HG03025 (cell line): ENCODE measurements around the gene MAP3K20.
A peak's percentile ranks its signal among the peaks of the same experiment; 100 is the strongest.
"Not testable (repeated sequence)": the region's sequence is repeated elsewhere in the genome, so short reads cannot be mapped to it uniquely, and the experiment has no call there.

Experiments
- ATAC-seq: cut with Tn5 transposase; IDR thresholded peaks from one replicate; pipeline ENCODE4 v1.9.1; 2021; ENCODE audit warnings: mild to moderate bottlenecking, moderate library complexity; ENCODE audit not compliant: unreplicated experiment, low FRiP score

Gene MAP3K20

DNA sequence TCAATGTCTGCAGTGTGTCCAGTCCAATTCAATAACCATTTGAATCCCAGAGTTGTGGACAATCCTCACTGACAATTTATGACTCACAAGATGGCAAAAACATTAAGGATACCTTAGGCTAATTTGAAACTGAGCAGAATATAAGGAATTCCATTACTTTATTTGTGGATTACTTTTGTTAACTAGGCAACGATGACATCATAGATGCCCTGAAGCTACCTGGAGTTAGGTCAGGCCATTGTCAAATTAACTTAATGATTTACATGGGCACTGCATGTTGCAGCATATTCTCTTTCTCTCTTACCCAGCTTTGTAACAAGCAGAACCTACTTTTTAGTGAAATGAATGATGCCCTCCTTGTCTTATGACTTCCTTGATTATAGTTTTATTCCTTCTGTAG is 179.0 kb downstream of the MAP3K20 start:
- no peak for ATAC-seq

DNA sequence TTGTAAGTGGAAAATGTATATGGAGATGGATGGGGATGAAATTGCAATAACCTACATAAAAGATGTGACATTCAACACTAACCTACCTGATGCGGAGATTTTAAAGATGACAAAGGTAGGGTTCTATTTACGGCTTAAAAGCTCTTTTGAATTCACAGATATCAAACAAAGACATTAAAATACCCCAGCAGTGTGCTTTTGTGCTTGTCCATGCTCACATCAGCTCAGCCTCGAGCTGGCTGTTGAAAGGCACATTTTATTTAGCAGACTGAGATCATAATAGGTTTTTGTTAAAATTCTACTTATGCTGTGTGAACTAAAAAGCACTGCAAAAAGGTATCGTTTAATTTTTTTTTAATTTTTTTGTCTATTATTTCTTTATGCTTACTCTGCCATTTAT is 183.1 kb downstream of the MAP3K20 start:
- no peak for ATAC-seq

DNA sequence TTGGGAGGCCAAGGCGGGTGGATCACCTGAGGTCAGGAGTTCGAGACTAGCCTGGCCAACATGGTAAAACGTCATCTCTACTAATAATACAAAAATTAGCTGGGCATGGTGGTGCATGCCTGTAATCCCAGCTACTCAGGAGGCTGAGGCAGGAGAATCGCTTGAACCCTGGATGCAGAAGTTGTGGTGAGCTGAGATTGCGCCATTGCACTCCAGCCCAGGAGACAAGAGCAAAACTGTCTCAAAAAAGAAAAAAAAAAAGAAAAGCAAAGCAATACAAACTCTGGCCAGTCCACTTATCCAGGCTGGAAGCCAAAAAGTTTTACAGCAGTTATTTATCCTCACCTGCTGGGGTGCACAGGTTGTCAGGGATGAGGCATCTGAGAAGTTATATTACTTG is 186.7 kb downstream of the MAP3K20 start:
- not testable (repeated sequence) for ATAC-seq

DNA sequence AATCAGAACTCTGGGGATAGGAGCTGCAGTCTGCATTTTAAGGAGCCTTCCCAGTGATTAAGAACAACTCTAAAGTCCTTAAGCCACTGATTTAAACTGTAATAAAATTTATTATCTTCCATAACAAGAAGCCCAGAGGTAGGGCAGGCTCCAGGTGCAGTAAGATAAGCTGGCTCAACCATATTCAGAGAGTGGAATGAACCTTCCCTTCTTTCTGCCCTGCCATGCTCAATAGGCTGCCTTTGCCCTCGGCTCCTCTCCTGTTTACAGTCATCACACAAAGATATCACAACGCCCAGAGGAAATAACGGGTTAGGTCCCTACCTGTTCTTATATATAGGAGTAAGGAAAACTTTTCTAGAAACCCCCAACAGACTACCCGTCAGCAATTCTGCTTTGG is 188.5 kb downstream of the MAP3K20 start:
- no peak for ATAC-seq

DNA sequence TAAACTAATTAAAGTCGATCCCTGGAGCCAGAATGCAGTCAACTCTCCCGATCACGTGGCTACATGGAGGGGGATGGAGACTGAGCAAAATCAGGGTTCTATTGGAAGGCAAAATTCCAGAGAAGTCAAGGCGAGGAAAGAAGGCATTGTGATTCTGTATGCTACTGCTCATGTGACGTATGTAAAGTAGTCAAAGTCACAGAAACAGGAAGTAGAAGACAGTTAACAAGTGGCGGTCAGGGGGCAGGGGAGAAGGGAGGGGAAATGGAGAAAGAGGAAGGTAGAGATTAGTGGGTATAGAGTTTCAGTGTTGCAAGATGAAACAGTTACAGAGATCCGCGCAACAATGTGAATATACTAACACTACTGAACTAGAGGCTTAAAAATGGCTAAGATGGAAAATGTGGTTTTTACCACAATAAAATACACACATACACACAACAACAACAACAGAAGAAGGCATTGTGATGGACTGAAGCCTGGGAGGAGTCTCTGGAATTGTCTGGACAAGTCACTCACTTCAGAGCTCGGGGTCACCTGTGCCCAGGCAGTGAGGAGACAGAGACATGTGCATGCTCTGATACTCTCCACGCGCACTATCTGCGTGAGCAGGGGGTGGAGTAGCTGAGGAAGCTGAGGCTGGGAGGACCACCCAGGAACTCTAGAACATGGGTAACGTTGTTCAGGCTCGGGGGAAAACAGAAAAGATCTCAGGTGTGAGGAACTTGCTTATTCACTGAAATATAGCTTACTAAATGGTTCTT is 189.1 kb downstream of the MAP3K20 start:
- ATAC-seq = peak; percentile 98

DNA sequence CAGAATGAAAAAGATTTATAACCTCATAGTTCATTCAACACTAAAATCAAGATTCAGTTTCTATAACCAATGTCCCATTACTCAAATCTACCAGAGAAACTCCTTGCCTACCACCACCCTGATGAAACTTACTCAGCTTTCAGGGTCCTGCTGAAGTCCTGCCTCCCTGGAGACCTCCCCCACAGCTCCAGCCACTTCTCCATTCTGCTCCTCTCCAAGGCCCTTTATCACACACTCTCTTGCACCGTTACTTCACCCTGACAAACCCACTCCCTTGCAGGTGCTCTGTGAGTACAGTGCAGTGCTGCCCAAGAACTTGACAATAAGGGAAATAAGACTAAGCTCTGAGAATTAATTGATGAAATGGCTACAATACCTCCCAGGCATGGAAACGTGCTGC is 195.5 kb downstream of the MAP3K20 start:
- ATAC-seq = no peak

DNA sequence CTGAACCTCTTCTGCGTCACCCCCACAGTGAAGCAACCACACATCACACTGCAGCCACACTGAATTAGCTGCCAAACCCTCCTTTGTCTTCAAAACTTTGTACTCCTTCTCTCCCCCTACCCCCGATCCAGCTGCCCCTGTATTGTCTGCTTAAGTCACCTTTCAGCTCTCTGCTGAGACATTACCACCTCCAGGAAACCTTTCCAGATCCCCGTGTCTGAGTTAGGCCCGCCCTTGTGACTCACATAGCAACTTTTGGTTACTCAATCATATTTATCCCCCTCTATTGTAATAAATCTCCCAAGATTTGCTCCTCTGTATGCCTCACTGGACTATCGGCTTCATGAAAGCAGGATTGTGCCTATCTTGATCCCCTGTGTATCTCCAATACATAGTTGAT is 196.2 kb downstream of the MAP3K20 start:
- ATAC-seq = no peak

DNA sequence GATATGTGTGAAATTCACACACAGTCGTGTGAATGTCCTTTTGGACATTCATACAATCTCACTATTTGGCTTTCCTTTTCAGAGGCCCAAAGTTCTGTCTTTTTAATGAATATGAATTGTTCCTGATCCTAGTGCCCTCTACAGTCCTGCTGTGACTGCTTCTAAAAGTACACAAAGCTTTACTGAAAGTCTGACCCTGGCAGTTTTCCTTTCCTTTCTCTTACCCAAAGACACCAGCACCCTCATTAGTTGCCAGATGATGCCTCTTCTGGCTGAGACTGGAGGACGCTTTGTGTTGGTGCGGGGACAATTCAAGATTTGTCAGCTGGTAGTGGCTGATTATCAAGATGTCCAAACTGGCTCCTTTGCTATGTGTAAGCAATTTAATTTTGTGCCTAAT is 197.2 kb downstream of the MAP3K20 start:
- no peak for ATAC-seq

DNA sequence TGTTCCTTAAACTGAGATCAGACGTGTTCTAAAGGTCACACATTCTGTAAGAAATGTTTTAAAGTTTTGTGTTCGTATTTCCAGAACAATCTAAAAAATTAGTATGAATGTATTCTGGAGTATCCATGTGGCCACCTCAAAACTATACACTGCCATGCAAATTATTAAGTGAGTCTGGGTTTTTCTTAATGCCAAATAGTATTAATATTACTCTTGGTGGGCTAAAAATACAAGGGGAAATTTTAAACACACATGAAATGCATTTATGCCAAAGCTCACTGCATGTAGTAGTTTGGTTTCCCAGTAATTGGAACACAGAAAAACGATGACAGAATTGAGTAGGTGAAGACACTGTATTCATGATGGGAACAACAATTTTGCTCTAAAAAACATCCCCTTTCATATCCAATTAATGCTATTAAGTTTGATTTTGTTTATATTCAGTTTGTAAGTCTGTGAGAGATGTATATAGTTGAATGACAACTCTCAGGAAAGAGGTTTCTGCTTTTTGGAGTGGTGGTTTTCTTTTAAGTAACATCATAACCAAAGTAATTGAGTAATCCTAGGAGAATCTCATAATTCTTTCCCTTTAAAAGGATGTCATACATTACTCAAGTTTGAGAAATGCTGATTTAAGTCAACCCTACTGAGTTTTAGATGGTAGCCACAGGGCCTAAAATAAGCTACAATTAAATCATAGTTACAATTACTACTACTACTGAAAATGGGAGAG is 203.3 kb downstream of the MAP3K20 start:
- no peak for ATAC-seq

DNA sequence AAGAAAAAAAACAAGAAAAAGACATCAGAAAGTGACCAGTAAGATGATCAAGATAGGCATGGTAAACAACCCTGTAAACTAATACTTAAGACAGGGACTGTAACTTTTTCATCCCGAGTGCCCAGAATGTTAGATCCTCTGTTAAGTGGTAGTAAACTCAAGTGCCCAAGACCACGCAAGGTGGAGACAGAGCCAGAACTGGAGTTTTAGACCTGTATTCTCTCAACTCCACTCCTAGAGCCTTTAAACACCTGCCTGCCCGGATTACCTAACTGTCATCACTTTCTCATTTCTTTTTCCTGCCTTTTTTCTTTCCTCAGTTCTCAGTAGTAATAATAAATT is 203.9 kb downstream of the MAP3K20 start:
- no peak for ATAC-seq

DNA sequence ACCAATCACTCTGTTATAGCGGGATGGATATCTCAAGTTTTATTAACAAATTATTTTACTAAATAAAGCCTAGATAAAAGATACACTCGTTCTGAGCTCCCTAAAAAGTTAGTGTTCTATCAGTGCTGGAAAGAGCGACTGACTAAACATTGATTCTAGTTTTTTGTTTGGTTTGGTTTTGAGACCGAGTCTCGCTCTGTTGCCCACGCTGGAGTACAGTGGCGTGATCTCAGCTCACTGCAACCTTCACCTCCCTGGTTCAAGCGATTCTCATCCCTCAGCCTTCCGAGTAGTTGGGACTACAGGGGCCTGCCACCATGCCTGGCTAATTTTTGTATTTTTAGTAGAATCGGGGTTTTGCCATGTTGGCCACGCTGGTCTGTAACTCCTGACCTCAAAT is 205.2 kb downstream of the MAP3K20 start:
- ATAC-seq = no peak

DNA sequence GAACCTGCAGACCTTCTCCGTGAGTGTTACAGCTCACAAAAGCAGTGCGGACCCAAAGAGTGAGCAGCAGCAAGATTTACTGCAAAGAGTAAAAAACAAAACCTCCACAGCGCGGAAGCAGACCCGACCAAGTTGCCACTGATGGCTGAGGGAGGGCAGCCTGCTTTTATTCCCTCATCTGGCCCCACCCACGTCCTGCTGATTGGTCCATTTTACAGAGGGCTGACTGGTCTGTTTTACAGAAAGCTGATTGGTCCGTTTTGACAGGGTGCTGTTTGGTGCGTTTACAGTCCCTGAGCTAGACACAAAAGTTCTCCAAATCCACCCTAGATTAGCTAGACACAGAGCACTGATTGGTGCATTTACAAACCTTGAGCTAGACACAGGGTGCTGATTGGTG is 206.3 kb downstream of the MAP3K20 start:
- not testable (repeated sequence) for ATAC-seq

DNA sequence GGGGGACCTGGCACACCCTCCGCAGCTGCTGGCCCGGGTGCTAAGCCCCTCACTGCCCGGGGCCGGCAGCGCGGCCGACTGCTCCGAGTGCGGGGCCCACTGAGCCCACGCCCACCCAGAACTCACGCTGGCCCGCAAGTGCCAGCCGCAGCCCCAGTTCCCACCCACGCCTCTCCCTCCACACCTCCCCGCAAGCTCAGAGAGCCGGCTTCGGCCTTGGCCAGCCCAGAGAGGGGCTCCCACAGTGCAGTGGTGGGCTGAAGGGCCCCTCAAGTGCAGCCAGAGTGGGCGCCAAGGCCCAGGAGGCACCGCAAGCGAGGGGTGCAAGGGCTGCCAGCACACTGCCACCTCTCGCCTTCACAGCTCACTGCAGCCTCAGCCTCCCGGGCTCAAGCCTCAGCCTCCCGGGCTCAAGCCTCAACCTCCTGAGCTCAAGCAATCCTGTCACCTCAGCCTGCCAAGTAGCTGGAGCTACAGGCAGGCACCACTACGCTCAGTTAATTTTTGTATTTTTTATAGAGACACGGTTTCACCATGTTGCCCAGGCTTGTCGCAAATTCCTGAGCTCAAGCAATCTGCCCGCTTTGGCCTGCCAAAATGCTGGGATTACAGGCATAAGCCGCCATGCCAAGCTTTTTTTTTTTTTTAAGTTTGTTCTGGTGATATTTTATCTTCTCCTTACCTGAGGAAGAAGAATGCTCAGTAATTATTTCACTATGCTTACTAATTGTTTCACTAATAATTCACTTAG is 207.3 kb downstream of the MAP3K20 start:
- no peak for ATAC-seq

DNA sequence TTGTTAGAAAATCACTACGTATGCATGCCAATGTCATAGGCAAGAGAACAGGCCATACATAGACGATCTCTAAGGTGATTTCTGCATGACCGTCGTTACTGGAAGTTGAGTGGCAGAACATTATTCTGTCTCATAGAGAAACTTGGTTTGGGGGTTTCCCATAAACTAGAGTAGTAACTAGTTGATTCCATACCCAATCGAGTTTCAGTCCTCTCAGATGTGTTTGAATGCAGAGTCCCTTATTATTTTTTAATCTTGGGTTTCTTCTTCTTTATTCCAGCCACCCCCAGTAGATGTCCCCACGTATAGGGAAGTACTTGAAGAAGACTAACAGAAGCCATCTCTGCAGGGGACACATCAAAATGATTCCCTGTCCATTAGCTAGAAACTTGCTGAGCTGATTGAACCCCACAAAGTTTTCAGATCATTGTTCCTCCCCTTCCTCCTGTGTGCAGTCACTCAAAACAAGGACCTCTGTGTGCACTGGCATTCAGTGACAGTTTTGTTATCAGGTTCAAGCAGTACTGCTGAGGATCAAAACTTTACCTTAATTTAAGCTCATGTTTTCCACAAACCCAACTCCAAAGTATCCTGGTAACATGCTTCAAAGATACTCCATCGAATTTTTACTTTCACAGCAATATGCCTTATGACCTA is 210.6 kb downstream of the MAP3K20 start:
- no peak for ATAC-seq

DNA sequence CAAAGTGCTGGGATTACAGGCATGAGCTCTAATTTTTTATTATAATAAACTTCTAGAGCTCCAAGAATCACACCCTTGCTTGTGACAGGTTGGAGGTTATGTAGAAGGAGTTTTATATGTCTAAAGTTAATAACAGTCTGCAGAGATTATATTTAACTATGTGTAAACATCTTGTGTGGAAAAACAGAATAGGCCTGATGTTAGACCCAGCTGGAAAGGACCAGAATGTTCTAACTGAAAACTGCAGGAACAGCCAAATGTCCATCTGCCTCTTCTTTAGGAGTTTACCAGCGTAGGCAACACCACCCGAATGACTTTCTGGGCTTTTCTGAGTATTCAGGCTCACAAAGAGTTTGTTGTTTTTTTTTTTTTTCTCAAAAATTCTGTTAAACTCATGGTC is 211.9 kb downstream of the MAP3K20 start:
- ATAC-seq = no peak

DNA sequence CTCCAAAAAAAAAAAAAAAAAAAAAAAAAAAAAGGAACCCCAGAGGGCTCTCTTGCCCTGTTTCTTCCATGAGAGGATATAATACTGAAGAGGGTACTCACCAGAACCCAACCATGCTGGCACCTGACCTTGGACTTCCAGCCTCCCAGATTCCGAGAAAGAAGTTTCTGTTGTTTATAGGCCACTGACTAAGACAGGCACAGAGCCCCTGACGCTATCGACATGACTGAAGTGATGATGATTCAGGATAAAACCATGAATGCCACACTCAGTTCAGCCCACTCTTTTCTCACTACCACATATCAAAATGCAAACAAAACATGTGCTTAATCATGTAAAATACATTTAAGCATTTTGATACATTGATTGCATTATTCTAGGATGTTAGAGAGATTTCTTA is 212.9 kb downstream of the MAP3K20 start:
- no peak for ATAC-seq

DNA sequence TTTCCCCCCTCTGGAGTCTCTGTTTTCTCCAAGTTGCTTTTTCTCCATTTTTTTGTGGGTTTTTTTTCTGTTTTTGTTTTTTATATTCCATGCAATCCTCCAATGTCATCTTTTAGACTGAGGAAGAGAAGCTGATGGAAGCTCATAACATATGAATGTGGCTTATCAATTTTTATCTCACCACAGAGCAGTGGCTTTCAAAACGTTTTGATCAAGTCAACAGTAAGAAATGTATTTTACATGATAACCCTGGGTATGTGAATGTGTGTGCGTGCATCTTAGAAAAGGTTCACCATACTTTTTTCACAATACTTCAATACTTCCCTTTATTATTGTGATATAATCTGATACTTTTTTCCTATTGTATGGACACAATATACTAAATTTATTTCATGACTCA is 214.4 kb downstream of the MAP3K20 start:
- no peak for ATAC-seq

DNA sequence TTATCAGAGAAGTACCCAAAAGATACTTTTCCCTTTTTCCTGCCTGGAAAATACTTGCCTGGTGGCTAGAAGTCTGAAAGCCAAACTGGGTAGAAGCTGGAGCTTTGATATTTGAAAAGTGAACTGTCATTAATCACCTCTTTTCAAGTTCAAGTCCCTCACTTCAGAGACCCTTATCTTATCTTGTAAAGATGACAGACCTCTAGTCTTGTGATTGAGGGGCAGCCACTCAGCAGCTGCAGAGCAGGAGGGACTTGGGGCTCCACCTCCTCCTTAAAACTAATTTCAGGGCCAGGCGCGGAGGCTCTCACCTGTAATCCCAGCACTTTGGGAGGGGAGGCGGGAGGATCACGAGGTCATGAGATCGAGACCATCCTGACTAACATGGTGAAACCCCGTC is 214.9 kb downstream of the MAP3K20 start:
- no peak for ATAC-seq

DNA sequence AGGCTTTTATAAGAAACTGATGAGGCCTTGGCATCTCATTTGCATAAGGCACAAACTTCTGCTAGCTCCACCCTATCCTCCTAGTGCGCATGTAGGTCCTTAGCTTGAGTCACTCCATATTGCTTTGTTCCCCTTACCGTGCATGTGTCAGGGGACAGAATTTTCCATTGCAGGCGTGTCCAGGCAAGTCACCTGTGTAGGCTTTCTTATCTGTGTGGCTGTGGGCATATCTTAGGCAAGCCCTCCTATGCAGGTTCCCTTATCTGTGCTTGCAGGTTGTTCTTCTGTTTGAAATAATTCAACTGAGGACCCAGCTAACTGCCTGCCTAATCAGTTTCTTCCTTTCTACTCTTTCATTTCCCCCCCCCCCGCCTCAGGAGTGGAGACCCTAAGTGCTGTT is 215.8 kb downstream of the MAP3K20 start:
- ATAC-seq = no peak

DNA sequence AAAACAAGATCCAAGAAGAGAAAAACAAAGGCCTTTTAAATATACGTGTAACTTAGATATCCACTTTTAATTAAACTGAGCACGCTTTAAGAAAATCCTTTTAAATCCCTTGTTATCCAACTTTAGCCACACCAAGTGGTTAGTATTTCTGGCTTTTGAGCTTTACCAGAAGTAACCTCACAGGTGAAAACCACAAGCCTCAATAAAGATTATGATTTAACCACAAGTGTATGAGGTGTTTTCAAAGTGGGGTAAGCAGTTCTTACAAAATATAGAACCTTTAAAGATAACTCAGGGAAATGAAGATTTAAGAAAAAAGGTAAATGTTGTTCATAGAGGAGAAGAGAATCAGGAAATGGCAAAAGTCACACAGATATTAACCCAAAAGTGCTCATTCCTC is 220.6 kb downstream of the MAP3K20 start:
- ATAC-seq = no peak

DNA sequence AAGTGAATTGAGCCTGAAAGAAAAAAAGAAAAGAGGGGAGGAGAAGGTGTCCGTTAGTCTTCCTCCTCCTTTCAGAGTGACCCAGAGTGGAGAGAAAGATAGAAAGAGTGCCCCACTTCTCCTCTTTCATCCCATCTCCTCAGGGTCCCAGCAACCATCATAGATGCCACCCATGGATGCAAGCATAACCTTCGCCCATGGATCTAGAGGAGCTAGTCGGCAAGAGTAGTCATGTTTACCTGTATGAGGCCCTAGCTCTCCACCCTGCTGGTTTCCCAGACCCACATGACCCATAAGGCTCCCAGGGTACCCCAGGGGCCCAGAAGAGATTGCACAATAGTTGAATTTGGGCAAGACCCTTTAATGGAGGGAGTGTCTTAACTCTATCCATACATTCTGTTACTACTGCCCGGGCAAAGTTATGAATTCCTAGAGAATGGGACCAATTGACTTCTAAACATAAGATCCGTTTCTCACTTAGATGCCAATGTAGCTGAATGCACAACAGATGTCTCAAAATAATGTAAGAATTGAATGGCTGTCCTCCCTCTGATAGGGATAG is 223.0 kb downstream of the MAP3K20 start:
- ATAC-seq = no peak
